Camera-type eye (tissue), 1 donor: ENCODE results near the gene TMEM35A. TPM values are rescaled to one million over a fixed set of nuclear protein-coding genes. Genes with fewer than 3 reads are reported as not detected.

ENCODE experiments used
- total RNA-seq: library from RNA; depleted of rRNA; stranded (reverse); fragments of >200 nt; gene quantifications from one replicate; pipeline ENCODE4 v1.2.3, GENCODE V29; 2014

Gene TMEM35A, protein sequence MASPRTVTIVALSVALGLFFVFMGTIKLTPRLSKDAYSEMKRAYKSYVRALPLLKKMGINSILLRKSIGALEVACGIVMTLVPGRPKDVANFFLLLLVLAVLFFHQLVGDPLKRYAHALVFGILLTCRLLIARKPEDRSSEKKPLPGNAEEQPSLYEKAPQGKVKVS
- 24.5 TPM for total RNA-seq

GRCh38 chrX:101078716-101079598, at the start of gene TMEM35A:
TMEM35A (plus strand) TSS chrX:101078879; CDS start chrX:101079003, 124 bp downstream.

GRCh38 chrX:101051549-101052302, 27.0 kb upstream of the TMEM35A start, which contains the start of gene TRMT2B:
TRMT2B (minus strand) TSS chrX:101052111; CDS start chrX:101042289, 9,822 bp downstream.

DNA sequence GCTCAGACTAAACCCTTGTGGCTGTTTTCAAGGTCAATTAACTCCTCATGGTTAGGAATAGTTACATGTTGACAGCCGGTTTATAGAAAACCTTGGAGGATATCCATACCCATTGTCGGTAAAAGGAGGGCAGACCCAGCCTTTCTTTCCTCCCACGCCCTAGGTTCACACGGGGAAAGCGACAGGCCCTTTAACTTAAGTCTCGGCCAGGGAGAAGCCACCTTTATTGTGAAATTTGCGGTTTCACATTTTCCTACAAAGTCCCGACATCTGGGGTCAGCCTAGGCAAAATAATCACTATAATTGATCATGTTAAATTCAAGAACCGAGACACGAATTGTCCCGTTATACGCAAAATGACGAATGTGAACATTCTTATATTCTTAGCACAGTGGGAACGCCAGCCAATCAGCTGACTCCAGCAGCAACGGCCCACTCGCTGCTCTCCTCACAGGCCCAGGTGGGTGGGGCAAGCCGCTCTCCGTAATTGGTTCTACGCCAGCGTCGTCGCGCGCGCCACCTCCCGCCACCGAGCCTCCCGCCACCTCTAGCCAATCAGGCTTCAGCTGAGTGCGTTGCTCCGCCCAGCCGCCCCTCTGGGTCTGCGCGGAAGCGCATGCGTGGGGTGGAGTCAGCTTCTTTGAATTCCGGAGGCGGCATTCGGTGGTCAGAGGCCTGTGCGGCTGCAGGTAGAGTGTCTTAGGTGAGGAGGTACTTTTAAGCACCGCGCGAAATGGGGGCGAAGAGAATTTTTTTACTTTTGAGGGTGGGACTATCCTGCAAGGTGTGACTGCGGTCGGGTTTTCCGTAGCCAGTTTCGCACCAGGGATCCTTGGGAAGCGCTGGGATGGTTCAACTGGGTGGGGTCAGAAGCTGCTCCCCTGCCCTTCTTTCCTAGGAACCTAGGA, 19.1 kb downstream of the TMEM35A start, which contains the start of gene CENPI:
TSS of gene CENPI (plus strand) at position 659 of the 908 bp plus-strand sequence. CDS start 2,867 bp downstream, outside the sequence.

Other genes starting within 250 kb of the TMEM35A start
- 0.33 TPM for gene NOX1, start 204.5 kb upstream of the TMEM35A start, total RNA-seq
- 0.77 TPM for gene XKRX, start 150.0 kb upstream of the TMEM35A start, total RNA-seq
- not detected for gene ARL13A, start 109.2 kb upstream of the TMEM35A start, total RNA-seq
- 14.6 TPM for gene TRMT2B, start 26.8 kb upstream of the TMEM35A start, total RNA-seq
- gene CENPI, start 19.3 kb downstream of the TMEM35A start, total RNA-seq = 8.2 TPM
- 3.7 TPM for gene DRP2, start 140.9 kb downstream of the TMEM35A start, total RNA-seq
- not detected for gene TAF7L, start 212.5 kb downstream of the TMEM35A start, total RNA-seq